HG02852 (cell line): ENCODE measurements around the gene ATF6B.
"Not testable (repeated sequence)": the region's sequence is repeated elsewhere in the genome, so short reads cannot be mapped to it uniquely, and the experiment has no call there.

ENCODE experiments used
- ATAC-seq: cut with Tn5 transposase; IDR thresholded peaks from one replicate; pipeline ENCODE4 v1.9.1; 2021; ENCODE audit warnings: mild to moderate bottlenecking, moderate library complexity; ENCODE audit not compliant: unreplicated experiment

The ATF6B gene

GRCh38 chr6:32108727-32109113, 19.3 kb downstream of the ATF6B start:
- ATAC-seq = no peak

DNA sequence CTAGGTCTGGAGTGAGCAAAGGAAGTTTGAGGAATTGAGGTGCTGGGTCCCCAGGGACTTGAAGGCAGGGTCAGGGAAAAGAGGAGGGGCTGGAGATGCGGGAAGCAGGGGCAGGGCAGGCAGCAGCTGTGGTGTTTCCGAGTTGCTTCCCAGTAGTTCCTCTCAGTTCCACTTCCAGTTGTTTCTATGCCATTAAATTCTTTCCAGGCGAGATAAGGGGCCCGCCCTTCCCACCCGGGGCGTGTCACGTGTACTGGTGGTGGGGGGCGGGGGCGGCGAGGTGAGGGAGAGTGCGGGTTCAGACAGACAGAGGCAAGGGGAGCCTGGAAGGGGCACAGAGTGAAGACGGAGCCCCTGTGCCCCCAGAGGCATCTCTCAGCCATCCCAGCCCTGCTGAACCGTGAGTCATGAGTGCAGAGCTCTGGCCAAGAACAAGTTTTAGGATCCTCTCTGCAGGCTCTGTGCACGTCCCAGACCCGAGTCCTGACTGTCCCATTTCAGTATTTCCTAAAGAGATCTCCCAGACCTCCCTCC, 19.9 kb downstream of the ATF6B start:
- no peak for ATAC-seq

GRCh38 chr6:32107406-32107805, 20.6 kb downstream of the ATF6B start:
- no peak for ATAC-seq

DNA sequence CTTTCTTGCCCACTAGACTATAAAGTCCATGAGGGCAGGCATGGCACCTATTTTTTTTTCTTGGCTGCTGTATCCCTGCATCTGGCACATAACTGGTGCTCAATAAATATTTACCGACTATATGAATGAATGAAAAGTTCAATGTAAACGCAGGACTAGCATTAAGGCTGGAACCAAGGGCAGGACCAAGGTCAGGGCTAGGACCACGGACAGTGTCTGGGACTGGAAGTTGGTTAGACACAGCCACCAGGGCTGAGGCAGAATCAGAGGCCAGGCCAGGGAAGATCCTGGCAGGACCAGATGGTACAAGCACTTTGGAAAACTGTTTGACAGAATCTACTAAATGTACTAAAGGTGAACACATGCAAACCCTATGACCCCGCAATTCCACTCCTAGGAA, 22.6 kb downstream of the ATF6B start:
- ATAC-seq = no peak

- no peak for ATAC-seq
These were observed 25.8 kb downstream of the ATF6B start for GRCh38 chr6:32102255-32102654.

DNA sequence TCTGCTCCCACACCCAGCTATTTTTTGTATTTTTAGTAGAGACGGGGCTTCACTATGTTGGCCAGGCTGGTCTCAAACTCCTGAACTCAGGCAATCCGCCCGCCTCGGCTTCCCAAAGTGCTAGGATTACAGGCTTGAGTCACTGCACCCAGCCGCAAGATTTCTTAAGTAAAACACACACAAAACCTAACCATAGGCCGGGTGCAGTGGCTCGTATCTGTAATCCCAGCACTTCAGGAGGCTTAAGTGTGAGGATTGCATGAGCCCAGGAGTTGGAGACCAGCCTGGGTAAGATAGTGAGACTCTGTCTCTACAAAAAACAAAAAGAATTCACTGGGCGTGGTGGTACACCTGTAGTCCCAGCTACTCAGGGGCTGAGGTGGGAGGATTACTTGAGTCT, 27.8 kb downstream of the ATF6B start:
- not testable (repeated sequence) for ATAC-seq

GRCh38 chr6:32097364-32097763, 30.7 kb downstream of the ATF6B start:
- no peak for ATAC-seq

GRCh38 chr6:32096394-32097258, 31.4 kb downstream of the ATF6B start:
- no peak for ATAC-seq

GRCh38 chr6:32096087-32096393, 32.0 kb downstream of the ATF6B start:
- ATAC-seq = no peak

- ATAC-seq = no peak
These were observed 32.5 kb downstream of the ATF6B start for GRCh38 chr6:32095338-32096086.

GRCh38 chr6:32092760-32093497, 35.1 kb downstream of the ATF6B start:
- no peak for ATAC-seq

GRCh38 chr6:32089082-32089828, 38.8 kb downstream of the ATF6B start:
- no peak for ATAC-seq

DNA sequence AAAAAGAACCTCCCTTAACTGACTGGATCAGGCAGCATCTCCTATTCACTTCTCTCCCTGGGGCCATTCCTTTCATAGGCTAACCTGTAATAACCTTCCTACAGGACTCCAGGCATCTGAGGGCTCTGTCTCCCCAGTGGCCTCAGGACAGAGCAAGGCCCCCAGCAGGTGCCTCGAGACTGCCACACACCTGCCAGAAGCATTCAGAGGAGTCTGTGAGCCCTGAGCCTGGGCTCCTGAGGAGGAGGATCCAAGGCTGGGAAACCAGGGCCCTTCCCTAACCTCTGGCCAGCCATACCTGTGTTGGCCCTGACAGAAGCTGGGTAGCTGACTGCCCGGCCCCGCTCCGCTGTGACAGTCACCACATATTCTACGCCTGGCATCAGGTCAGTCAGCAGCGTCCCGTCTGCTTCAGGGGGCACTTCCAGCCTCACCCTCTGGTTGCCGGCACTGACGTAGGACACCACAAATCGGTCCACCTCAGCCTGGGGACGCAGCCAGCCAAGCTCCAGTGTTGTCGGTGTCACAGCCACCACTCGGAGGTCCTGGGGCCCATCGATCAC, 39.5 kb downstream of the ATF6B start:
- ATAC-seq = no peak

DNA sequence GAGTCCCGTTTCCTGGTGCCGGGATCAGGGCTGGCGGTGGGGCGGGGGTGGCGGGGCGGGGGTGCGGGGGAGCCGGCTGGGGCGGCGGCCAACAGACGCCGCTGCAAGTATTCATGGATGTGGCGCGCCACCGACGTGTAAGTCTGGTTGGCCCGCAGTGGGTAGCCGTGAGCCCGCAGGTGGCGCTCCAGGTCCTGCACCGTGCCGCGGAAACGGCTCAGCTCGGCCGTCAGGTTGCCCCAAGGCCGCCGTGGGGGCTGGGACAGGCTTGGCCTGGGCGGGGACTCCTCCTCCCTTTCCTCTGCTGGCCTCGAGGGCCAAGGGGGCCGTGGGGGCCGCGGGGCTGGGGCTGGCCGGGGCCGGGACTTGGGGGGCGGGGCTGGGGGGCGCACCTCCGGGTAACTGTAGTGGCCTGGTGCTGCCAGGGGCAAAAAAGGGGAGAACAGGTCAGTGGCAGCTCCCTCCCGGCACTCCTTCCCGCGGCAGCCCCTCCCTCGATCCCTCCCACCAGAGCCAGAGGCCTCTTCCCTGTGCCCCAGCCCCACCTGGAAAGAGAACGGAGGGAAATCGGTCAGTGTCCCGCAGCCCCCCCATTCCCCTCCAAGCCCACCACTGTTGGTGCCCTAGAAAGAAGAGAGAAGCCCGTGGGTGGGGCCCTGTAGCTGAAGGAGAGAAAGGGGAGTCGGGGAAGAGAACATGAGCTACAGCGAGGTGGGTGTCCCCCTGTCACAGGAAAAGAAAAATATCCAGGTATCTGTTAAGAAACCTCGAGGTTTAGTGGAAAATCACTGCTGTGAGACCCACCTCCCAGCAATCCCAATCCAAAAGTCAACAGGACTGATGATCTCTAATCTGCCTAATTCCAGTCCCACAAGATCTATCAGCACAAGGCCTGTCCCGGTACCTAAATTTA, 40.2 kb downstream of the ATF6B start:
- ATAC-seq = no peak

DNA sequence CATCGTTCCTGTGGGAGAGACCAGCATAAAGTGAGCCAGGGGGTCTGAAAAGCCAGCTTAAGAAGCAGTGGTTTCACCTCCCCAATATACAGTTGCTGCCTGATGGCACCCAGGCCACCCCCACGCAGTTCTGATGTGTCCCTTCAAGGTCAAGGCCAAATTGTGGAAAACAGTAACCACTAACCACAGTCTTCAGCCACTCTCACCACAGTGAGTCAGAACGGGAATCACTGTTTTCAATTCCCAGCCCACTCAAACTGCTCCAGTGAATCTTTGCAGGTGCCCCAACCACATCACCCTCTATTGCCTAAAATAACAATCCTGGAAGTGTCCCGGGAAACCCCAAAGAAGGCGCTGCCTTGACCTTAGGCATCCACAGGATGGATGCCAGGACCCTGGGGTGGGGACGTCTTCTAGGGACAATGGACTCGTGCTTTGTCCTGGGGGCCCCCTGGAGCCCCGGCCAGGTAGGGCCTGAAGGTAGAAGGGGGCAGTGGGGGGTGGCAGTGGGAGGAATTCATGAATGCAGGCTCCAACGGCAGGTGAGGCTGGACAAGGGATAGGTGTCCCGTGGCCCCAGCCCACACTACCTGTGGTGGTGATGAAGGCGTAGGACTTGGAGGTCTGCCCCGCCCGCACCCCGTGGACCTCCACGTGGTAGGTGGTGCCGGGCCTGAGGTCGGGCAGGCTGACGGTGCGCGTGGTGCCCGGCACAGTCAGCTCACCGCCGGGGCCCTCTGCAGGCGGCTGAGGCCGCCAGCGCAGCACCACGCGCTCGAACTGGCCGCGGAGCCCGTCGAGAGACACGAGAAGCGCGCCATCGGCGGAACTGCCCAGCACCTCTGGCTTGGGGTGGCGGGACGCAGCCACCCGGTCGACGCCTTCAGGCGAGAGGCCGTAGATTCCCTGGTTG, 41.1 kb downstream of the ATF6B start:
- ATAC-seq = peak; percentile 65

DNA sequence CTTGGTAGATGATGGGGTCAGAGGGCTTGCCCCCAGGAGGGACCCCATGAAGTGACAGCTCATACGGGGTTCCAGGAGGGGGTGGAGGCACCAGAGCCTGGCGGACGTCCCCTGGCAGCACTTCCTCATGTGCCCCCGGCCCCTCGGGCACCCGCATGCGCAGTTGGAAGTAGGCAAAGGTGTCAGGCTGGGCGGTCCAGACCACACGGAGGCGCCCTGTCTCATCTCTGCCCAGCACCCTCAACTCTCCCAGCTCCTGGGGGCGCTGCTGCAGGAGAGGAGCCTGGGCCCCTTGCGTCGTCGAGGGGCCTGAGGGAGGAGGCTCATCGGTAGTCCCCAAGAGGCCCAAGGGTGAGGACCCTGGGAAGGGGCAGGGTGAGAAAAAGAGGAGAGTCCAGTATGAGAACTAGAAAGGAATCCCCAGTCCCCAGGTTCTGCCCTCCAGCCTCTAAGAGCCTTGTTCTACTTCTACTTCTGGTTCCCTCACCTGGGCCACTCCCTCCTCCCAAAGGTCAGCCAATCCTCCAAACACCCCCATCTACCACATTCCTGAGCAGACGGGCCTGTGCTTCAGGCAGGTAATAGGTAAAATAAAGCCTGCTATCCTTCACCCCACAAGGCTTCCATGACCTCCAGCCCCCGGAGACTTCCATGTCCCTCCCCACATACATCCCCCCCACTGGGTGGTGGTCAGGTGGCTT, 42.1 kb downstream of the ATF6B start:
- no peak for ATAC-seq

- ATAC-seq = no peak
These were observed 43.3 kb downstream of the ATF6B start for GRCh38 chr6:32084780-32085179.
